ENCODE data around the gene NUMBL. TPM values are rescaled to one million over a fixed set of nuclear protein-coding genes. Genes with fewer than 3 reads are reported as not detected.

NUMBL gene
- total RNA-seq, 1 experiment from 2014 or later, result 41.7 TPM

GRCh38 chr19:40701758-40702157, 11.3 kb upstream of the NUMBL start:
- H3K4me3 ChIP-seq (replicated peaks in 1 of 2; ENCODE audit: low read depth in 1 of 2, low read length in 2 of 2), result no peak overlapping the region
- no peak overlapping the region for H3K27ac ChIP-seq (ENCODE audit: low read depth, low read length)
- peaks cover 15 to 20% of the 10 kb centered on the region in 2 experiments for H3K36me3 ChIP-seq (ENCODE audit: control insufficient read depth in 1 of 2, insufficient read depth in 2 of 2, low read length in 2 of 2)
- TF ChIP-seq ELF1 (IDR thresholded peaks at IDR 0.05; ENCODE audit: borderline replicate concordance, low read depth) (no peak), ZNF274 (IDR thresholded peaks at IDR 0.05; ENCODE audit: low read depth, low read length) (no peak)
- no peak for ATAC-seq
- H2AFZ ChIP-seq (ENCODE audit: low read depth, low read length, poor library complexity, severe bottlenecking), result no peak overlapping the region
- H3K79me2 ChIP-seq (ENCODE audit: insufficient read depth, low read length), result no peaks in the 10 kb centered on the region
- H3K9ac ChIP-seq (ENCODE audit: low read length), result no peak overlapping the region
- POLR2A ChIA-PET, result no interaction called here
- DNase-seq (ENCODE audit: low read depth, low spot score), result no peak
- H4K20me1 ChIP-seq (ENCODE audit: insufficient read depth), result no peaks in the 10 kb centered on the region
- CTCF ChIA-PET, result interaction anchor here (0.7 to 1.2 kb wide), 2 partner anchors 15 to 38 kb away, joined by 3 read pairs; partner anchors contain the start of genes COQ8B and ITPKC
- RAD21 ChIA-PET (ENCODE audit: low non-redundant PET in 1 of 2, low total read pairs in 2 of 2, uncharacterized antibody in 2 of 2, unreplicated experiment in 2 of 2), result no interaction called here
- no peaks in the 10 kb centered on the region for H3K27me3 ChIP-seq (ENCODE audit: insufficient read depth, low read length)
- no peaks in the 10 kb centered on the region for H3K4me1 ChIP-seq (ENCODE audit: control insufficient read depth in 1 of 2, insufficient read depth in 2 of 2, low read length in 2 of 2)
- H3K9me3 ChIP-seq (ENCODE audit: control insufficient read depth in 1 of 2, insufficient read depth in 1 of 2, low read depth in 1 of 2, low read length in 2 of 2), result no peaks in the 10 kb centered on the region
- intact Hi-C loops (cut with micrococcal nuclease), result no loop called here
- no TSS peak for BruUV-seq (replicated peaks)
- H3K4me2 ChIP-seq (ENCODE audit: low read length), result no peak overlapping the region
- no peaks in the 10 kb centered on the region for H3K9me2 ChIP-seq (ENCODE audit: insufficient read depth)

- no peak for DNase-seq (ENCODE audit: low read depth, low spot score)
- RAD21 ChIA-PET (ENCODE audit: low non-redundant PET in 1 of 2, low total read pairs in 2 of 2, uncharacterized antibody in 2 of 2, unreplicated experiment in 2 of 2), result no interaction called here
- Histone ChIP-seq H4K20me1 (ENCODE audit: insufficient read depth) (no peaks in the 10 kb centered on the region), H3K36me3 (ENCODE audit: control insufficient read depth in 1 of 2, insufficient read depth in 2 of 2, low read length in 2 of 2) (peaks cover 9 to 21% of the 10 kb centered on the region in 2 experiments), H3K4me3 (replicated peaks in 1 of 2; ENCODE audit: low read depth in 1 of 2, low read length in 2 of 2) (no peak overlapping the region), H3K79me2 (ENCODE audit: insufficient read depth, low read length) (no peaks in the 10 kb centered on the region), H3K27ac (ENCODE audit: low read depth, low read length) (no peak overlapping the region), H3K9me3 (ENCODE audit: control insufficient read depth in 1 of 2, insufficient read depth in 1 of 2, low read depth in 1 of 2, low read length in 2 of 2) (no peaks in the 10 kb centered on the region), H3K27me3 (ENCODE audit: insufficient read depth, low read length) (no peaks in the 10 kb centered on the region), H2AFZ (ENCODE audit: low read depth, low read length, poor library complexity, severe bottlenecking) (no peak overlapping the region), H3K9me2 (ENCODE audit: insufficient read depth) (no peaks in the 10 kb centered on the region), H3K4me2 (ENCODE audit: low read length) (no peak overlapping the region), H3K4me1 (ENCODE audit: control insufficient read depth in 1 of 2, insufficient read depth in 2 of 2, low read length in 2 of 2) (no peaks in the 10 kb centered on the region), H3K9ac (ENCODE audit: low read length) (no peak overlapping the region)
- ATAC-seq, result no peak
- intact Hi-C loops (cut with micrococcal nuclease), result no loop called here
- POLR2A ChIA-PET, result interaction anchor here (1.3 kb wide), 1 partner anchor 9 kb away, joined by 4 read pairs; the partner anchor contains the start of gene NUMBL
- CTCF ChIA-PET, result no interaction called here
- BruUV-seq (replicated peaks), result no TSS peak
- no peak for TF ChIP-seq ZNF274 (IDR thresholded peaks at IDR 0.05; ENCODE audit: low read depth, low read length)
- no peak for TF ChIP-seq EZH2 (IDR thresholded peaks at IDR 0.05)
- TF ChIP-seq REST (IDR thresholded peaks at IDR 0.05; ENCODE audit: low read depth), result no peak
- TF ChIP-seq FOSL1 (IDR thresholded peaks at IDR 0.05; ENCODE audit: low read depth), result no peak
- no peak for TF ChIP-seq MAX (IDR thresholded peaks at IDR 0.05)
- no peak for TF ChIP-seq SP1 (IDR thresholded peaks at IDR 0.05; ENCODE audit: low read depth)
- no peak for TF ChIP-seq ZFX (IDR thresholded peaks at IDR 0.05)
- no peak for TF ChIP-seq CTCF (IDR thresholded peaks at IDR 0.05 in 2 of 3, conservative IDR thresholded peaks at IDR 0.05 in 1 of 3; ENCODE audit: borderline replicate concordance in 1 of 3, insufficient read depth in 1 of 3, low read depth in 2 of 3, low read length in 2 of 3)
- TF ChIP-seq POLR2AphosphoS5 (IDR thresholded peaks at IDR 0.05; ENCODE audit: low read depth, low read length), result no peak
- TF ChIP-seq POLR2A (IDR thresholded peaks at IDR 0.05; ENCODE audit: borderline replicate concordance, extremely low read depth, insufficient read depth, insufficient read length), result no peak
- no peak for TF ChIP-seq JUND (IDR thresholded peaks at IDR 0.05)
- no peak for TF ChIP-seq ZBTB33 (IDR thresholded peaks at IDR 0.05; ENCODE audit: extremely low read depth, insufficient replicate concordance, low read length)
- no peak for TF ChIP-seq CBX3 (IDR thresholded peaks at IDR 0.05; ENCODE audit: low read depth)
These were observed 9.6 kb upstream of the NUMBL start for GRCh38 chr19:40700083-40700482.

Data from HCT116 (cell line).